HEK293T (cell line): ENCODE results near the gene NPFF.

Source experiments
- ELF4 ChIP-seq: fragments of 450-650 bp; IDR thresholded peaks from 2 replicates; pipeline ENCODE4 v1.6.1; 2017; ENCODE audit warnings: antibody characterized with exemption
- FOXK2 ChIP-seq: fragments of 450-650 bp; IDR thresholded peaks from 2 replicates; pipeline ENCODE4 v1.6.1; 2016; ENCODE audit warnings: mild to moderate bottlenecking
- LEF1 ChIP-seq: fragments of 450-650 bp; IDR thresholded peaks from 2 replicates; pipeline ENCODE4 v1.6.1; 2017; ENCODE audit warnings: mild to moderate bottlenecking, borderline replicate concordance
- SP1 ChIP-seq: fragments of 450-650 bp; IDR thresholded peaks from 2 replicates; pipeline ENCODE4 v1.6.1; 2017
- TARDBP ChIP-seq: fragments of 450-650 bp; IDR thresholded peaks from 2 replicates; pipeline ENCODE4 v1.6.1; 2016
- ZNF384 ChIP-seq: fragments of 450-650 bp; IDR thresholded peaks from 2 replicates; pipeline ENCODE4 v1.6.1; 2016
- TF ChIP-seq, protein P1 (sequence below): fragments of 450-650 bp; IDR thresholded peaks from 2 replicates; pipeline ENCODE4 v1.6.1; 2016

DNA sequence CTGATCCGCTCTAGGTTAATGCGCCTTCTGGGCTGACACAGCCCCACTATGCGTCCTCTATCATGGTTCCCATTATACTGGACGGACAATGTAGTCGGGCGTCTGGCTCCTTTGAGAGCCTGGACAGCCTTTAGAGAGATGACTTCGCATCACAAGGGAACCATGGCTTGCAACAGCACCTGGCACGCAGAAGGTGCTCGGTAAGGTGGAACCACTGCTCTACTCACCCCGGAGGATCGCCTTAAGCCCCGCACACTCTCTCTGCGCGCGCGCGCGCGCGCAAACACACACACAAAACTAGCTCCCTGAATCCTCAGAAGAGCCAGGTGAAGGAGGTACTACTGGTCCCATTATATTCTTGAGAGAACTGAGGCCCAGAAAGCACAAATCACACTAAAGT is 15.1 kb downstream of the NPFF start:
- TF ChIP-seq, protein P1, sequence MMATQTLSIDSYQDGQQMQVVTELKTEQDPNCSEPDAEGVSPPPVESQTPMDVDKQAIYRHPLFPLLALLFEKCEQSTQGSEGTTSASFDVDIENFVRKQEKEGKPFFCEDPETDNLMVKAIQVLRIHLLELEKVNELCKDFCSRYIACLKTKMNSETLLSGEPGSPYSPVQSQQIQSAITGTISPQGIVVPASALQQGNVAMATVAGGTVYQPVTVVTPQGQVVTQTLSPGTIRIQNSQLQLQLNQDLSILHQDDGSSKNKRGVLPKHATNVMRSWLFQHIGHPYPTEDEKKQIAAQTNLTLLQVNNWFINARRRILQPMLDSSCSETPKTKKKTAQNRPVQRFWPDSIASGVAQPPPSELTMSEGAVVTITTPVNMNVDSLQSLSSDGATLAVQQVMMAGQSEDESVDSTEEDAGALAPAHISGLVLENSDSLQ = no peak
- TF ChIP-seq LEF1 (no peak), FOXK2 (no peak), SP1 (no peak), TARDBP (no peak), ELF4 (no peak), ZNF384 (no peak; the same call in 1 of the 2 replicates)
